NCI-H187 (cell line): ENCODE data around the gene RCN1.
"Not testable (repeated sequence)": the region's sequence is repeated elsewhere in the genome, so short reads cannot be mapped to it uniquely, and the experiment has no call there.

Experiments used
- DNase-seq, 2 experiments: peaks; one replicate each; lab custom pipeline; 2025; lab: John Stamatoyannopoulos, UW

Gene RCN1

DNA sequence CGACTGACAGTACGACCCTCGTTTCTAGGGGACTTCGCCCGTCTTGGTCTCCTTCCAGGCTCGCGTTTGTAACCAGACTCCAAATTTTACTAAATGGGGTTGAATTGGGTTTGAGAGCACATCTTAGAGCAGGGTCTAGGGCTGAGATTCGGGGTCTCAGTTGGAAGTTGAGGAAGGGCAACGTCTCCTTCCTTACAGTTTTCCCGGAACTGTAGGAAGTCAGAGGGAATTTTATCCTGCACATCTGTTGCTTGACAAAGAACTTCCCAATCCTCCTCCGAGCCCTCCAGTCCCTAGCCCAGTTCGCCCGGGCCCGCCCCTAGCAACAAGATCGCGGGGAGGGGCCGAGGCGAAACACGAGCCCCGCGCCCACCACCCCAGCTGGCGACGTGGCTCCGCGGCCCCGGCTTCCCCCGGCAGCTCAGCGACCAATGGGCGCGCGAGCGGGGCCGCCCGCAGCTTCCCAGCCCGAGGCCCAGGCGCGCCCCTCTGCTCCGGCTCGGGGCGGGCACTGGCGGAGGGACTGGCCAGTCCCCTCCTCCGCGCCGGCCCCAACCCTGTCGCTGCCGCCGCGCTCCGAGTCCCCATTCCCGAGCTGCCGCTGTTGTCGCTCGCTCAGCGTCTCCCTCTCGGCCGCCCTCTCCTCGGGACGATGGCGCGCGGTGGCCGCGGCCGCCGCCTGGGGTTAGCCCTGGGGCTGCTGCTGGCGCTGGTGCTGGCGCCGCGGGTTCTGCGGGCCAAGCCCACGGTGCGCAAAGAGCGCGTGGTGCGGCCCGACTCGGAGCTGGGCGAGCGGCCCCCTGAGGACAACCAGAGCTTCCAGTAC, at the start of gene RCN1:
Gene RCN1, plus strand, starts transcription at position 530 of the 826 bp plus-strand sequence. Its CDS starts 123 bp downstream, at position 653.
- DNase-seq = peak in 1 of 2 experiments; percentile 19

DNA sequence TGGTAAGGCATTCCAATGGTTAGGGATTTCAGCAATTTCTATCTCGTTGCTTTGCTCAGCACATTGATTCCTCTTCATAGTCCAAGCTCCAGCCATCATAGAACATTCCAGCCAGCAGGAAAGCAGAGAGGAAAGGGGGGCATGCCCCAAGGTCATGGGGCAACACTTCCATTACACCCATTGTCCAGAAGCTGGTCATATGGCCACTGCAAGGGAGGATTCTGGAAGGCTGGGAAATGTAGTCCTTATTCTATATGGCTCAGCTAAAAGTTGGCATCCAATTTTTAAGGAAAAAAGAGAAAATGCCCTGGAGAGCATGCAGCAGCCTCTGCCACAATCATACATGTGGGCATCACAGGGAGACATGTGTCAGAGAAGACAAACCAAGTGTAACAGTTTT, 47.1 kb upstream of the RCN1 start:
- no peak for DNase-seq

DNA sequence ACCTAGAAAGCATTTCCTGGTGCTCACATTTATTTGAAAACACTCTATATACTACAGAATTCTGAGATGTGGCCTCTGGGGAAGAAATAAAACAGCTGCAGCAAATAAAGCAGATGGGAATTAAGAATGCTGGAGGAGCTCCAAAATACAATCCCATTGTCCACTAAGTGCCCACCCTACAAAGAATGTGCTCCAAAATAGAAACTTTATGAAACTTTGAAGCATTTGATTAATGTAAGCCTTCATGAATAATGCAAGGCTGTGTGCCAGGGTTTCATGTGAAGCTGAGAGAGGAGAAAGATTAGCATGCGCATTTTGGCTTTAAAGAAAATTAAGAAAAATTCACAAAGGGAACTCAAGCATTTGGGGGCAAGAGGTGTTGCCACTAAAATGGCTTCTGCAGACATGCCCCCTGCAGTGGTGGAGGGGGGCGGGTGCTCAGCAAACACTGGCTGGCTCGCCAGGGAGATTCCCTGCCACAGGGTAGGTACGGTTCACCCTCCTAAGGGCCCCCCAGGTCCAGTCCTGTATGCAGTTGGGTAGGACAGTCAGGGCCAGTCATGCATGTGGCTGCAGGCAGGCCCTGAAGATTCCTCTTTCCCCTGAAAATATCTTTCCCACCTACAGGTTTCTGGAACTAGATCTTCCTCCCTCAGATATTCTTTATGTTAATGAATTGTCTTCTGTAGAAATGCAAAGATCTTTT, 46.6 kb upstream of the RCN1 start:
- no peak for DNase-seq

DNA sequence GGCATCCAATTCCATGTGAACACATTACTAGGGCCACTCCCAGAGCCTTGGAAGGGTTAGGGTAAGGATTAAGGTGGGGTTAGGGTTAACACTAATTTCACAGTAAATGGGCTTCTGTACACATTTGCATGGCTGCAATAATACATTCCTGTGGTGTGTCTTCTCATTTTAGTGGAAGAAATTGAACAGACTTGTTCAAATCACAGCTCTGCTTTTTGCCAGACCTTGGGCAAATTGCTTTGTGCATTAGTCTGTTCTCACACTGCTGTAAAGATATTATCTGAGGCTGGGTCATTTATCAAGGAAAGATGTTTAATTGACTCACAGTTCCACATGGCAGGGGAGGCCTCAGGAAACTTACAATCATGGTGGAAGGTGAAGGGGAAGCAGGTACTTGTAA, 45.4 kb upstream of the RCN1 start:
- no peak for DNase-seq

DNA sequence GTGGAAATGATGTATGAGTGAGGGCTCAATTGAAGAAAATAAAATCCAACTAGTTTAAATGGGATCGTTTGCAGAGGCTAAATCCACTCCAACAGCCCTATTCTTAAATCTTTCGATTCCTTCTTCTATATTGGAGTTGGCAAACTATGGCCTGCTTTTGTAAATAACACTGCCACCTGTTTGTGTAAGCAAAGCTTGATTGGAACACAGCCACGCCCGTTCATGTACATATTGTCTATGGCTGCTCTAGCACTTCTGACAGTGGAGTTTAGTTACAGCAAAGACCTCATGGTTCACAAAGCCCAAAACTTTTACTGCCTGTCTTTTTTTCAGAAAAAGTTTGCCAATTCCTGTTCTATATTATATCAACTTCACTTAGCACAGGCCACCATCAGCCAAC, 40.6 kb upstream of the RCN1 start:
- no peak for DNase-seq

DNA sequence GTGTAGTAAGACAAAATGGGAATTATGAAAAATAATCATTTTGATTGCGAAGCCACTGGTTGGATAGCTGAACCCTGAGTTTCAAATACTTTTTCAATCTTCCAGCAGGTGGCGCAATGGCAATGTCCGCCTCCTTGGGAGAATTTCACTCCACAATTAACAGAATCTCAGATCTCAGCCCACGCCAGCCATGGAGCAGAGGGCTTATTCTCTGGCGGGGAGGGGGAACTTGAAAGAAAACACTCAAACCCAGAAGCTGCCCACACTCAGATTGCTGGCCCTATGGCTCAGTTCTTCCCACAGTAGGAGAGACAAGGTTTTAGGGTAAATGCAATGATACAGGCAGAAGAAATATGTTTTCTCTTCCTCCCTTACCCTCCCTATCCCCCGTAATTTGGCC, 38.7 kb upstream of the RCN1 start:
- DNase-seq = peak in 1 of 2 experiments; percentile 13

DNA sequence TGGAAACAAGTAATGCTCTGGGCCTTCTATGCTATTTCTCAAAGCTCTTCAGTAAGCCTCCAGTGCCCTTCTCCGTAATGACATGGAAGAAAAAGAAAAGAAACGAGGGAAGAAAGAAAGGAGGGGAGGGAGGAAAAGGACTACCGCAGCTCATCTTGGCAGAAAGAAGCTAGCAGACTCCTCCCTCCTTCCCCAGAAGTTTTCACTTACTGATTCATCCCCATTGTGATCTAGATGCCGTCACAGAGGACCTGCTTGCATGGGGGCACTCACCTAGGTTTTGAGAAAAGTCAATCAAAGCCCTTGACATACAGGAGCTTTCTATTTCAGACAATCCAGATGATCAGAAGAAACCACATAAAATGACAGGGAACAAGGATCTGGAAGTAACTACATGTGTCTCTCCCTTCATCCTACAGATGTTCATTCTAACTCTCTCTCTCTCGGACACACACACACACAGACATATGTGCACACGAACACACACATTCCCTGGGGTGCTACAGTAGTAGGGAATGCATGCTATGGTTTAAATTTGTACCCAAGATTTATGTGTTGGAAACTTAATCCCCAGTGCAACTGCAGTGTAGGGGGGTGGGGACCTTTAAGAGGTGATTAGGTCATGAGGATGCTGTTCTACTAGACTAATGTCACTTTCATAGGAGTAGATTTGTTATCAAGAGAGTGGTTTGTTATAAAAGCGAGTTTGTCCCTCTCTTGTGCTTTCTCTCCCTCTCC, 37.6 kb upstream of the RCN1 start:
- no peak for DNase-seq

DNA sequence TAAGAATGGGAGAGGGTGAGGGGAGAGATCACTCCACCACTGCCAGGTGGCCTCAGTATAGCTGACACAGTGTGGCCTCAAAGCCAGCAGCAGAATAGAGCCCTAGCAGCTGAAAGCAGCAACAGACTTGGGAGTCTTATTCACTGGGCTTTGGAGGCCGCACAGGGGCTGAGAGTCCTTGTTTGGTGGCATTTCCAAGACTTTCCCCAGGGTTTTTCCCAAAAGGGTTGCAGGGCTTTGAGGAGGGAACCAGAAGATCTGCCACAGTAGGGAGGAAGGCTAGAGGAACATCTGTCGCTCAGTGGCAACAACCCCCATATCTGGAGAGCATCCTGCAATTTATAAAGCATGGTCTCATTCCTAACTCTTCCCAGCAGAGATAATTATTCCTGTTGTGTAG, 35.0 kb upstream of the RCN1 start:
- no peak for DNase-seq

DNA sequence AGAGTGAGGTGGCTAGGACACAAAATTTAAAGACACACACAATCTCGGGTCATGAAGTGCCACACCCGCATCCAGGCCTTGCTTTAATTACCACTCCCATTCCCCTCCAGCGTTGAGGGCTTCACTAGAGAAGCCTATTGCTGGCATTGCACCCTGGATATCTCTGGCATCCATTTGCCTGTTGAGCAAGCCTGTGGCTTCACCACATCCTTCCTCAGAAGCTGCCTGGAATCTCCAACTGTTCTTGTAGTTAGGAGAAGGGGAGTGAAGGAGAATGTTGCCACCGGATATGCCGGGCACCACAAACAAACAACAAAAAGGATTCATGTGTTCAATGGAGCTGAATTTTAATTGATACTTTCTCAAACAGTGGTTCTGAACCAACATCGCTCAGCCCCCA, 34.4 kb upstream of the RCN1 start:
- no peak for DNase-seq

DNA sequence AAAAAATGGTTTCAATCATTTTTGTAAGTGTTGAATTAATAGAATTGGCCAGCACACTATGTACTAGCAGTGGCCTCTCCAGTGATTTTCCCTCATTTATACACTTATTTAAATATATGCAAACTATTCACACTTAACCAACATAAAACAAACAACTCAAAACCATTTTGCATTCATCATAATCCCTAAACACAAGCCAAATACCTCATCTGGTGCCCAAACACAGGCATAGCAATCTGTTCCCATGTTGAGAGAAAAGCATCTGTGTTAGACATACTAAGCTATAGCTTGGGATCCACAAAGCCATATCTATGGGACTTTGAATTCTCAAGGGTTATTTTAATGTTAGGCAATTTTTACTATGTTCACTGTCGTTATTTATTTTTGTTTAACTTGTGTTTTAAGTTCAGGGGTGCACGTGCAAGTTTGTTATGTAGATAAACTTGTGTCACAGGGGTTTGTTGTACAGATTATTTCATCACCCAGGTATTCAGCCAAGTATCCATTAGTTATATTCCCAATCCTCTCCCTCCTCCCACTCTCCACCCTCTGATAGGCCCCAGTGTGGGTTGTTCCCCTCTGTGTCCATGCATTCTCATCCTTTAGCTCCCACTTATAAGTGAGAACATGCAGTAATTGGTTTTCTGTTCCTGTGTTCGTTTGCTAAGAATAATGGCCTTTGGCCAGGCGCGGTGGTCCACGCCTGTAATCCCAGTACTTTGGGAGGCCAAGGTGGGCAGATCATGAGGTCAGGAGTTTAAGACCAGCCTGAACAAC, 31.0 kb upstream of the RCN1 start:
- DNase-seq = no peak

DNA sequence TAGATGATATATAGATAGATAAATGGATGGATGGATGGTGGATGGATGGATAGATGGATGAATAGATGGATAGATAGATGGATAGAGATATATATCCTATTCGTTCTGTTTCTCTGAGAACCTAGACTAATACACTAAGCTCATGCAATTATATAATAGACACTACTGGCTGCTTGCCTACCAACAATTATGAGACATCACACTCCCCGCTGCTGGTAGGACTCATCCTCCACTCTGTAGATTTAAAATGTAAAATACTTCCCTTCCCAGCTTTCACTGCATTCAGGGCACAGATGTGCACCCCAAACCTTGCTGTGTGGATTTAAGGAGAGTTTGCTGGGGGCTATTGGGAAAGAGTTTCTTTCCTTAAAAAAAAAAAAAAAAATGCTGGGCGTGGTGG, 28.3 kb upstream of the RCN1 start:
- DNase-seq = no peak

DNA sequence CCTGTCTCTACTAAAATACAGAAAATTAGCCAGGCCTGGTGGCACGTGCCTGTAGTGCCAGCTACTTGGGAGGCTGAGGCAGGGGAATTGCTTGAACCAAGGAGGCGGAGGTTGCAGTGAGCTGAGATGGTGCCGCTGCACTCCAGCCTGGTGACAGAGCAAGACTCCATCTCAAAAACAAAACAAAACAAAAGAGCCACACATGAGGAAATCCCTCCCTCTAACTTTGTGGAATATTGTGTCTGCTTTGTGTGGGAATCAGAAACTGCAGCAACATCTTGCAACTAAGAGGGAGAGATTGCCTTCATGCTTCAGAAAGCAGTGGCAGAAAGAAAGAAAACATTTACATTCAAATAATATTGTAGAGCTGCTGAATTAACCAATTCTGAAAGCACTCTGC, 27.8 kb upstream of the RCN1 start:
- not testable (repeated sequence) for DNase-seq

DNA sequence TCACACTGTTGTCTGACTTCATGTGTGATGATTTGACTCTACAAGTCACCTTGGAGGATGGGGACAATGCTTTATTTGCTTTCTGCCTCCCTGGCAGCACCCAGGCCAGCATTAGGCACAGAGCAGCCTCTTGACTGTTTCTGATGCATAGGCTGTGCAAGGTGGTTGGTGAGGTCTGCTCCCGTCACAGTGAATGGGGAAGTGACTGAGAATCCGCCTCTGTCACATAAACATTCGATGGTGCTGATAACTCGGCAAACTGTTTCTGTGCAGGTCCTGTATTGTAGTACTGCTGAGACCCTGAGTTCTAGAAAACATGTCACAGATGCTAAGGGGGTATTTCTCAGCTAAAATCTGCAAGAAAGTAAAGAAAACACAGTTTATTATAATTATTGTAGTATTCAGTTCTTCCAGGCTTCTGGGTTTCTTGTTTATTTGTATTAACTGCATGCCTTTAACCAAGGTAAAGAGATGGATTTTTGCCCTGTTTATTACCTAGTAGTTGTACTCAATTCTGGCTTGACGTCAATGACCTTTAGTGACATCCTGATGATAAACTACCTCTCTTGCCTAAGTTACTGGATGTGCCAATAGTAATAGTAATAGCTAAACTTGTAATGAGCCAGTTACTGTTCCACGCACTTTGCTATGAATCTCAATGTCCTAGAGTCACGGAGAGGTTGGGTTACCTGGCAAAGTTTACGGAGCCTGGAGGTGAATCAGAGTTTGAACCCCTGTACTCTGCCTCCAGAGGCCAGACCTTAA, 24.8 kb upstream of the RCN1 start:
- no peak for DNase-seq

DNA sequence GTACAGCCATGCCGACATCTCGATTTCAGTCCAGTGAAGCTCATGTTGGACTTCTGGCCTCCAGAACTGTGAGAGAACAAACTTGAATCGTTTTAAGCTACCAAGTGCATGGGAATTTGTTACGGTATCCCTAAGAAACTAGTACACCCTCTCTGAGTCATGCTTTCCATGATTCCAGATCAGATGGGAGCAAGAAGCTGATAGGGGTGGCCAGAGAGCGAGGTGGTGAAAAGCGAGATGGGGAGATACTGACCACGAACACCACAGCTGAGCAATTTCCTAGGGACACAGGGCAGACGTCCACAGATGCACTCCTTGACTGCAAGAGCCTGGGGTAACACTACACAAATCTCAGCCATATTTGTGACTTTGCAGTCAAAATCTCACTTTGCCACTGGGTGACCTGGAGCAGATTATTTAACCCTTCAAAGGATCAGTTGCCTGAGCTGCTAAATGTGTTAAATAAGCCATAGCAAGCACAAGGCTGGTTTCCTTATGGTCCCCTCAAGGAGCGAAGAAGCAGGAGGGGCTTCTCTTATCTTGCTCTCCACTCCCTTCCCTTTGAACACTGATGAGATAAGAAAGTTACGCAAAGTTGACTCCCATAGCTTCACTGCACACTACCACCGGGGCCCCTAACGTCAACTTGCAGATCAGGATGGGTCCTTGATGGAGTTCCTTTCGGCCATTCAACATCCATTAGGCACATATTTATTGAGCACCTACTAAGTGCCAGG, 22.6 kb upstream of the RCN1 start:
- DNase-seq = no peak

DNA sequence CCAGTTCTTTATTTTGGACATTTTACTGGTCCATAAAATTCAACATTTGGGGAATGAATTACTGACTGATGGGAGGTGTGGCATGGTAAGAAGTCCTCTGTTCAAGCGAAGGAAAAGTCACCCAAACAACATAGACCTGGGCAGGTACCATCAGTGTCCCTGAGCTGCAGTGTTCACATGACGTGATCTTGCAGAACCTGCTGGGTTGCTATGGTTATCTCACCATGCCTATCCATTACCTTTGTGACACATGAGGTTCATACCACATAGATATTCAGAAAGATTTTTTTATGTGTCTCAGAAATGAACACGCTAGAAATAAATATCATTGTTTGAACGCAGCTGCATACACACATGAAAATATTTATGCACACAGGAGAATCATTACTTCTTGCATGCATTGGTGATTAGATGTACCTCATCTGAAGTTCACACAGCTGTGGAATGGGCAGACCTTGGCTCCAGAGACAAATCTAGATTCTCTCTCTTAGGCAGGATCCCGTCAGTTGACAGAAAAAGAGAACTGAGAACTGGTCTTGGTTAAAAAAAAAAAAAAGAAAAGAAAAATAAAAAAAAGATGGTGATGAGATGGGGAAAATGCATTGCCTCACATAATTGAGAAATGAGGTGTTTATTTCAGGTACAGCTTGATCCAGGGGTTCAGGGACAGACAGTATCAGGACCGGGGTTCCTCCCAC, 21.4 kb upstream of the RCN1 start:
- DNase-seq = no peak

DNA sequence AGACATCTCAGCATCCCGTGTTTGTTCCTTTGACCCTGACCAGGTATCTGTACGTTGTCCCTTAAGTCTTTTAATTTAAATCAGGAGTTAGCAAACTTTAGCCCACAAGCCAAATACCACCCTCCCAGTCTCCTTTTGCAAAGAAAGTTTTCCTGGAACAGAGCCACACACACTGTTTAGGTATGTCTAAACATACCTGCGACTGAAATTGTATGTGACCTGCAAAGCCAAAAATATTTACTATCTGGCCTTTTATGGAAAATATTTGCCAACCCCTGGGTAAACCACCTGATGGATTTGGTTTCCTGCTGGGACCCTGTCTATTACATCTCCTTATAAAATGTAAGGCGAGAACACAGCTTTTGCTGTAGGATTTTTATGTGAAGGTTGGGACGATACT, 20.2 kb upstream of the RCN1 start:
- no peak for DNase-seq

DNA sequence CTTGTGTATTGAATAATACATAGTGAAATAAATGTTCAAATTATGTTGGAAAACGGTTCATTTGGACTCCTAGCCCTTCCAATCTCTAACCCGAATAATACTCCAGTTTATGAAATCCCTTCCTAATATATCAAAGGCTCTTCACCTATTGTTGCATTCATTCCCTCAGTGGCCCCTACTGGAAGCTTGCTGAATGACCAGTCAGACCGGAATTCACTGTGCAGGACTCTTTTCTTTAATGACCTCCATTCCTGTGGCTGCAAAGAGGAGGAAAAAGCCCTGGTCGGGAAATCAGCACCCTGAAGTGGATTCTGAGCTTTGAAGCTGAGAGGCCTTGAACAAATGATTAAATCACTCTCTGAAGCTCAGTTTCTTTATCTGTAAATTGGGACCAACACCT, 19.1 kb upstream of the RCN1 start:
- no peak for DNase-seq

DNA sequence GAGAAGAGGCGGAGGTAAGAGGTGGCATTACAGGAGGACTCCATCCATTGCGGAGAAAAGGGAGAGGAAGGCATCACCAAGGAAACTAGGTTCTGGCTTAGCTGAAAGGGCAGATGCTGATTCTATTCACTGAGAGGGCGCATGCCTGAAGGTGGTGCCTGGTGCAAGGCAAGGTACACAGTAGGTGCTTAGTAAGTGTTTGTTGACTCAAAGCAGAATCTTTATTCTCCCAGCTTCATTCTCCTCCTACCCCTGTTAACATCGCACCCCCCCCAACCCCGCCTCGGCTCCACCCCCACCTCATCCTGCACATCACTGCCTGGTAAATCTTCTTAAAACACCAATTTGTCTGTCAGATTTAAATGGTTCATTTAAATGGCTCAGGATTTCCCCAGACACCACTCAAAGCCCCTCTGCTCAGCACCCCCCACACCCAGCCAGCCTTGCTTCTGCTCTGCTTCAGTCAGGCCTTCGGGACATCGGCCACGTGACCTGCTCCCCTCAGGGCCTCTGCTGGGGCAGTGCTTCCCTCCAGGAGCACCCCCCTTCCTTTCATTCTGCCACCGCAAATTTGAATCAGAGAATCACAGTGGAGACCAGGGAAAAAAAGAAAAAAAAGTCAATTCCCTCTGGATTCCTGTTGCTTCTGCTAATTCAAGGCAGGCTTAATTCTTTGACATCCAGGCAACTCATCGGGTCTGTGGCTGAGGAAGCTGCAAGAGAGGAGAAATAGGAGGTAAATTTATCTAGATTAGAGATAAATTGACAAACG, 17.8 kb upstream of the RCN1 start:
- DNase-seq = no peak

DNA sequence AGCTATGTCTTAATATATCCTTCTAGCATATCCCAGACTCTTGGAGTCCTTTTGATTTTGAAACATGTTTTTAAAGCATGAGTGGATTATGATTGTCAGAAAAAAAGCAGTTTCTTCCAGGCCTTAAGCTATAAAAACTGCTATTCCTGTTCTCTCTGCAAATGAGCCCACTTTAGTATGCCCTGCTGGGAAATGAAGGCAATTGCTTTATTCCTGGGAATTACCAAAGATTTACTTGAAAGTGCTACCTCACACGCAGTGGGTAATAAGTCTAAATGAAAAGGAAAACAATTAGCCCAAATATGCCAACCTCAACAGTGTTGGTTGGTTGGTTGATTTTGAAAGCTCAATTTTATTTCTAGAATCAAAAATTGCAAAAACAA, 17.2 kb upstream of the RCN1 start:
- no peak for DNase-seq
